ENCODE results near the gene DTX2.
"Not testable (repeated sequence)": the region's sequence is repeated elsewhere in the genome, so short reads cannot be mapped to it uniquely, and the experiment has no call there.

The DTX2 gene

DNA sequence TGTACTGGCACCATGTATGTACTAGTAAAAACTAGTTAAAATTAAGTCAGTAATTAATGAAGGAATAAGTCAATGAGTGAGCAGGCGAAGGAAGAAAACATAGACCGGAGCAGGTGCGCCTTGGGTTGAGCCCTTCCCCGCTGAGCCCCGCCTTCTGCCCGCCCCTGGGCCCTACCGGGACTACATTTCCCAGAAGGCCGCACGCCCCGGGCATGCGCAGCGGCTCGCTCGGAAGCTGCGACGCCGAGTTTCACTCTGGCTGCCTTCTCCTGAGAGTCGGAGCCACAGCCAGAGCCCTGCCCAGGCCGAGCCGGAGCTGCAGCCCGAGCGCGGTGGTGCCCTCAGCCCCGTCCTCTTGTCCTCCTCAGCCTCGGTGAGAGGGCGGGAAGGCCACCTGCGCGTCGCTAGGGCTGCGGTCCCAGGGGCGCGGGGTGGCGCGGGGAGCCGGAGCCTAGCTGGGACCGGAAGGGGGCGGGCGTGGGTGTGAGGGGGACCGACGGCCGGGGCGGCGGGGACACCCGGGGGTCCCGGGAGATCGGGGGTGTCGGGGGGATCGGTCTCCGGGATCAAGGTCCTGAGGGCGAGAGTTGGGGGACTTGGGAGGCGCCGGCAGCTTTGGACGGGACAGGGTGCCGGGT, at the start of gene DTX2:
DTX2 (plus strand) TSS at position 246 of the 638 bp plus-strand sequence. CDS start 18,801 bp downstream, outside the sequence.
- peak within 1 kb of the TSS; percentile 50 for H3K4me3 ChIP-seq (ENCODE audit: low read depth, low read length)
- not testable (repeated sequence) for DNase-seq (ENCODE audit: low read depth)

DNA sequence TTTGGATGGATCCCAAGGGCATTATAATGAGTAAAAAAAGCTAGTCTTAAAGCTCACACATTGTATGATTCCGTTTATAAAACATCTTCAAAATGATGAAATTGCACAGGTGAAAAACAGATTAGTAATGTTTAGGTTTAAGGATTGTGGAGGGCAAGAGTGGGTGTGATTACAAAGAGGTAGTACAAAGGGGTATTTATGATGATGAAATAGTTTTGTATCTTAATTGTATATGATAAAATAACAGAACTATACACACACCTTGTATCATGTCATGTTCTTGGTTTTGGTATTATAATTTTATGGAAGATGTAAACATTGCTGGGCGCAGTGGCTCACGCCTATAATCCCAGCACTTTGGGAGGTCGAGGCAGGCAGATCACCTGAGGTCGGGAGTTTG, 49.3 kb upstream of the DTX2 start:
- no peak for DNase-seq (ENCODE audit: low read depth)
- H3K4me3 ChIP-seq (ENCODE audit: low read depth, low read length) = no peak overlapping the region
- TF ChIP-seq, protein P1, sequence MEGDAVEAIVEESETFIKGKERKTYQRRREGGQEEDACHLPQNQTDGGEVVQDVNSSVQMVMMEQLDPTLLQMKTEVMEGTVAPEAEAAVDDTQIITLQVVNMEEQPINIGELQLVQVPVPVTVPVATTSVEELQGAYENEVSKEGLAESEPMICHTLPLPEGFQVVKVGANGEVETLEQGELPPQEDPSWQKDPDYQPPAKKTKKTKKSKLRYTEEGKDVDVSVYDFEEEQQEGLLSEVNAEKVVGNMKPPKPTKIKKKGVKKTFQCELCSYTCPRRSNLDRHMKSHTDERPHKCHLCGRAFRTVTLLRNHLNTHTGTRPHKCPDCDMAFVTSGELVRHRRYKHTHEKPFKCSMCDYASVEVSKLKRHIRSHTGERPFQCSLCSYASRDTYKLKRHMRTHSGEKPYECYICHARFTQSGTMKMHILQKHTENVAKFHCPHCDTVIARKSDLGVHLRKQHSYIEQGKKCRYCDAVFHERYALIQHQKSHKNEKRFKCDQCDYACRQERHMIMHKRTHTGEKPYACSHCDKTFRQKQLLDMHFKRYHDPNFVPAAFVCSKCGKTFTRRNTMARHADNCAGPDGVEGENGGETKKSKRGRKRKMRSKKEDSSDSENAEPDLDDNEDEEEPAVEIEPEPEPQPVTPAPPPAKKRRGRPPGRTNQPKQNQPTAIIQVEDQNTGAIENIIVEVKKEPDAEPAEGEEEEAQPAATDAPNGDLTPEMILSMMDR (IDR thresholded peaks at IDR 0.05; ENCODE audit: low read depth, low read length, missing control alignments) = no peak

DNA sequence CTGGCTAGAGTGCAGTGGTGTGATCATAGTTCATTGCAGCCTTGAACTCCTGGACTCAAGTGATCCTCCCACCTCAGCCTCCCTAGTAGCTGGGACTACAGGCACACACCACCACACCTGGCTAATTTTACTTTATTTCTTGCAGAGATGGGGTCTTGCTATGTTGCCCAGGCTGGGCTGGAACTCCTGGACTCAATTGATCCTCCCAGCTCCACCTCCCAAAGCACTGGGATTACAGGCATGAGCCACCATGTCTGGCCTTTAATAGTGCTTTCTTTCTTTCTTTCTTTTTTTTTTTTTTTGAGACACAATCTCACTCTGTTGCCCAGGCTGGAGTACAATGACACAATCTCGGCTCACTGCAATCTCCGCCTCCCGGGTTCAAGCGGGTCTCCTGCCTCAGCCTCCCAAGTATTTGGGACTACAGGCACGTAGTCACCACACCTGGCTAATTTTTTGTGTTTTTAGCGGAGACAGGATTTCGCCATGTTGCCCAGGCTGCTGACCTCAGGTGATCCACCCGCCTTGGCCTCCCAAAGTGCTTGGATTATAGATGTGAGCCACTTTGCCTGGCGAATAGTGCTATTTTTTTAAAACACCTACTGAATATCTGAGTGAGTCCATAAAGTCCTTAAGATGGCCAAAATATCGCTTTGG, 43.7 kb upstream of the DTX2 start:
- not testable (repeated sequence) for DNase-seq (ENCODE audit: low read depth); H3K4me3 ChIP-seq (ENCODE audit: low read depth, low read length)

DNA sequence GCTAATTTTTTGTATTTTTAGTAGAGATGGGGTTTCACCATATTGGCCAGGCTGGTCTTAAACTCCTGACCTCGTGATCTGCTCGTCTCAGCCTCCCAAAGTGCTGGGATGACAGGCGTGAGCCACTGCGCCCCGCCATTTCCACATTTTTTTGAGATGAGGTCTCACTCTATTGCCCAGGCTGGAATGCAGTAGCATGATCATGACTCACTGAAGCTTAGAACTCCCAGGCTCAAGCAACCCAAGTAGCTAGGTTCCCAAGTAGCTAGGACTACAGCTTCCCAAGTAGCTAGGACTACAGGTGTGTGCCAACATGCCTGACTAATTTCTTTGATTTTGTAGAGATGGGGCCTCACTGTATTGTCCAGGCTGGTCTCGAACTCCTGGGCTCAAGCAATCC, 40.4 kb upstream of the DTX2 start:
- H3K4me3 ChIP-seq (ENCODE audit: low read depth, low read length); DNase-seq (ENCODE audit: low read depth): not testable (repeated sequence)

DNA sequence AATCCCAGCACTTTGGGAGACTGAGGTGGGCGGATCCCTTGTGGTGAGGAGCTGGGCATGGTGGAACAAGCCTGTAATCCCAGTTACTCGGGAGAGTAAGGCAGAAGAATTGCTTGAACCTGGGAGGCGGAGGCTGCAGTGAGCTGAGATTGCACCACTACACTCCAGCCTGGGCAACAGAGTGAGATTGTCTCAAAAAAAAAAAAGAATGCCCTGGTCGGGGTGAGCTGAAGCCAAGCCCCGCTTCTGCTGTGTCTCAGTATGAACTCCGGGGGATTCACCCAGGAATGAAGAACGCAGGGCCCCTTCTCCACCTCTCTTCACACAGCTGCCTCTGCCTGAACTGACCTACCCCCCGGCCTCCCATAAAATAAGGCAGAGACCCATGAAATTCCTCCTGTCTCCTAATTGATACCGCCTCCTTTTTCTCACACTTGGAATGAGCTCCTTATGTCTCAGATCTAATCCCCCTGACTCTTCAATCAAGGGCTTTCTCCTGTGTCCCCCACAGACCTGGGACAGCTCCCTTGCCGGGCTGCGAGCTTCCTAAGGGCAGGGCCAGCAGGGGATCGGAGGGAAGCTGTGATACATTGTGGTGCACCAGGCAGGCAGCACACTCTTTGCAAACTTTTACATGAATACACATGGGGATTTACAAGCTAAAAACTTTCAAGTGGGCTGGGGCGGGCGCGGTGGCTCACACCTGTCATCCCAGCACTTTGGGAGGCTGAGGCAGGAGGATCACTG, 37.7 kb upstream of the DTX2 start:
- no peak overlapping the region for H3K4me3 ChIP-seq (ENCODE audit: low read depth, low read length)
- DNase-seq (ENCODE audit: low read depth) = no peak
- TF ChIP-seq, protein P1 (IDR thresholded peaks at IDR 0.05; ENCODE audit: low read depth, low read length, missing control alignments) = no peak

DNA sequence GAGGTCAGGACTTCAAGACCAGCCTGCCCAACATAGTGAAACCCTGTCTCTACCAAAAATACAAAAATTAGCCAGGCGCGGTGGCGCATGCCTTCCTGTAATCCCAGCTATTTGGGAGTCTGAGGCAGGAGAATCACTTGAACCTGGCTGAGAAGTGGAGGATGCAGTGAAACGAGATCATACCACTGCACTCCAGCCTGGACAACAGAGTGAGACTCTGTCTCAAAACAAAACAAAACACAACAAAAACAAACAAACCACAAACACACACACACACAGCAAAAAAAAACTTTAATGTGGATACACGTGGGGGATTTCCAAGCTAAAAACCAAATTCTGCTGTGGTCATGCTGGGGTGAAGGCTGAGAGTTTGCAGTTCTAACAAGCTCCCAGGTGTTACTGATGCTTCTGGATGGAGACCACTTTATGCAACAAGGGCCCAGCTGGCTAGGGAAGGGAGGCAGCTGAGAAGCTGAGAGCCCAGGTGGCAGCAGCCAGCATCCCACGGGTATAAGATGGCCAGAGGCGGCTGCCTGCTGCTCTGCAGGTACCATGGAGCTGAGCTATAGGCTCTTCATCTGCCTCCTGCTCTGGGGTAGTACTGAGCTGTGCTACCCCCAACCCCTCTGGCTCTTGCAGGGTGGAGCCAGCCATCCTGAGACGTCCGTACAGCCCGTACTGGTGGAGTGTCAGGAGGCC, 36.9 kb upstream of the DTX2 start, which contains the start of gene ZP3:
ZP3 (plus strand) TSS at position 538 of the 699 bp plus-strand sequence; CDS start at position 553, 15 bp downstream.
- peak; percentile 59 for DNase-seq (ENCODE audit: low read depth)
- TF ChIP-seq, protein P1 (IDR thresholded peaks at IDR 0.05; ENCODE audit: low read depth, low read length, missing control alignments) = no peak
- H3K4me3 ChIP-seq (ENCODE audit: low read depth, low read length) = no peak within 1 kb of the TSS

DNA sequence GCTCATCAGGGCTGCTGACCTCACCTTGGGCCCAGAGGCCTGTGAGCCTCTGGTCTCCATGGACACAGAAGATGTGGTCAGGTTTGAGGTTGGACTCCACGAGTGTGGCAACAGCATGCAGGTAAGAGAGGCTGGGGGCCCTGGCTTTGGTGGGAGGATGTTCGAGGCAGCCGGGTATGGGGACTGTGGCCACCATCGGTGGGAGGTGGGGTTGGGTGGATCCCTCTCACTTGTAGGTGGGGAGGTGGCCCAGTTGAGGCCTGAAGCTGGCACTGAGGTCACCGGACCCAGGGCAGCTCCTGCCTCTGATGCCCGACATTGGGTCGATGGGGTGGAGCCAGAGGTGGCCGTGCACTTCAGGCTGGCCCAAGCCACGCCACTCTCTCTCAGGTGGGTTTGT, 36.4 kb upstream of the DTX2 start:
- no peak for DNase-seq (ENCODE audit: low read depth)
- TF ChIP-seq, protein P1 (IDR thresholded peaks at IDR 0.05; ENCODE audit: low read depth, low read length, missing control alignments) = no peak
- no peak overlapping the region for H3K4me3 ChIP-seq (ENCODE audit: low read depth, low read length)

DNA sequence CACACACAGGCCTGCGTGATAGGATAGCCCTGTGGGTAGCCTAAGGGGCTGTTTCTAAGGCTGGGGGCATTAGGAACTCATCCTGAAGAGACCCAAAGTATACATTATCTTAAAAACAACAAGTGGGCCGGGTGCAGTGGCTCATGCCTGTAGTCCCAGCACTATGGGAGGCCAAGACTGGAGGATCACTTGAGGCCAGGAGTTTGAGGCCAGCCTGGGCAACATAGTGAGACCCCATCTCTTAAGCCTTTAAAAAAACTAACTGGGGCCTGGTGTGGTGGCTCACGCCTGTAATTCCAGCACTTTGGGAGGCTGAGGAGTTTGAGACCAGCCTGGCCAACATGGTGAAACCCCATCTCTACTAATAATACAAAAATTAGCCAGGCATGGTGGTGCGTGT, 36.0 kb upstream of the DTX2 start:
- not testable (repeated sequence) for H3K4me3 ChIP-seq (ENCODE audit: low read depth, low read length); DNase-seq (ENCODE audit: low read depth)
